Measurements from ENCODE around the gene LEMD2. TPM values are rescaled to one million over a fixed set of nuclear protein-coding genes. Genes with fewer than 3 reads are reported as not detected.

LEMD2 gene
- total RNA-seq, 3 donors from 2014 or later: 42.2 to 69.1 (median 59.0) TPM

- TF ChIP-seq CTCF (IDR thresholded peaks at IDR 0.05) (peak in 2 of 3 donors; percentile 24 to 30), POLR2AphosphoS5 (IDR thresholded peaks at IDR 0.05) (no peak)
- H3K27ac ChIP-seq: no peak overlapping the region
- H3K36me3 ChIP-seq: no peaks in the 10 kb centered on the region
- H3K27me3 ChIP-seq: peaks cover 0 to 21% of the 10 kb centered on the region in 2 donors
- no peaks in the 10 kb centered on the region for H3K9me3 ChIP-seq
- H3K4me1 ChIP-seq: no peaks in the 10 kb centered on the region
- intact Hi-C loops (cut with DNase I; ENCODE audit: low total_unique reads): no loop called here
- no peak for DNase-seq (ENCODE audit: low spot score in 2 of 2)
- no peak overlapping the region for H3K4me3 ChIP-seq
Observed at GRCh38 chr6:33812669-33813068, 23.7 kb upstream of the LEMD2 start.

GRCh38 chr6:33809594-33809993 is 20.7 kb upstream of the LEMD2 start:
- DNase-seq (ENCODE audit: low spot score in 2 of 2): no peak
- Histone ChIP-seq H3K9me3 (no peaks in the 10 kb centered on the region), H3K27ac (no peak overlapping the region), H3K4me1 (no peaks in the 10 kb centered on the region), H3K27me3 (peaks cover 0 to 21% of the 10 kb centered on the region in 2 donors), H3K4me3 (no peak overlapping the region), H3K36me3 (no peaks in the 10 kb centered on the region)
- intact Hi-C loops (cut with DNase I; ENCODE audit: low total_unique reads): no loop called here
- TF ChIP-seq POLR2AphosphoS5 (IDR thresholded peaks at IDR 0.05): no peak
- TF ChIP-seq CTCF (IDR thresholded peaks at IDR 0.05): no peak
- no peak for TF ChIP-seq POLR2A (IDR thresholded peaks at IDR 0.05)

GRCh38 chr6:33808641-33809180 is 19.8 kb upstream of the LEMD2 start:
- H3K27ac ChIP-seq: no peak overlapping the region
- DNase-seq (ENCODE audit: low spot score in 2 of 2): no peak
- no peak overlapping the region for H3K4me3 ChIP-seq
- intact Hi-C loops (cut with DNase I; ENCODE audit: low total_unique reads): no loop called here
- no peaks in the 10 kb centered on the region for H3K4me1 ChIP-seq
- no peak for TF ChIP-seq POLR2A (IDR thresholded peaks at IDR 0.05)
- no peak for TF ChIP-seq POLR2AphosphoS5 (IDR thresholded peaks at IDR 0.05)
- TF ChIP-seq CTCF (IDR thresholded peaks at IDR 0.05): no peak
- H3K9me3 ChIP-seq: no peaks in the 10 kb centered on the region
- no peaks in the 10 kb centered on the region for H3K36me3 ChIP-seq
- peaks cover 0 to 13% of the 10 kb centered on the region in 2 donors for H3K27me3 ChIP-seq

- H3K36me3 ChIP-seq: no peaks in the 10 kb centered on the region
- intact Hi-C loops (cut with DNase I; ENCODE audit: low total_unique reads): no loop called here
- no peak for DNase-seq (ENCODE audit: low spot score in 2 of 2)
- TF ChIP-seq POLR2AphosphoS5 (IDR thresholded peaks at IDR 0.05): no peak
- TF ChIP-seq POLR2A (IDR thresholded peaks at IDR 0.05): no peak
- TF ChIP-seq CTCF (IDR thresholded peaks at IDR 0.05): no peak
- H3K9me3 ChIP-seq: no peaks in the 10 kb centered on the region
- H3K27ac ChIP-seq: no peak overlapping the region
- peaks cover 0 to 9% of the 10 kb centered on the region in 2 donors for H3K27me3 ChIP-seq
- H3K4me3 ChIP-seq: no peak overlapping the region
- no peaks in the 10 kb centered on the region for H3K4me1 ChIP-seq
Observed at GRCh38 chr6:33807606-33808005, 18.7 kb upstream of the LEMD2 start.

GRCh38 chr6:33806841-33807240 is 17.9 kb upstream of the LEMD2 start:
- no peak for TF ChIP-seq POLR2AphosphoS5 (IDR thresholded peaks at IDR 0.05)
- no peak for TF ChIP-seq POLR2A (IDR thresholded peaks at IDR 0.05)
- no peak for TF ChIP-seq CTCF (IDR thresholded peaks at IDR 0.05)
- DNase-seq (ENCODE audit: low spot score in 2 of 2): no peak
- H3K9me3 ChIP-seq: no peaks in the 10 kb centered on the region
- intact Hi-C loops (cut with DNase I; ENCODE audit: low total_unique reads): no loop called here
- H3K4me3 ChIP-seq: no peak overlapping the region
- H3K27ac ChIP-seq: no peak overlapping the region
- no peaks in the 10 kb centered on the region for H3K4me1 ChIP-seq
- H3K36me3 ChIP-seq: no peaks in the 10 kb centered on the region
- peaks cover 0 to 12% of the 10 kb centered on the region in 2 donors for H3K27me3 ChIP-seq
